ENCODE data around the gene CLSTN1. TPM values are rescaled to one million over a fixed set of nuclear protein-coding genes. Genes with fewer than 3 reads are reported as not detected.

The CLSTN1 gene
- 11.9 and 19.7 TPM in 2 replicates for total RNA-seq (2016; rRNA removed; fragmentation: Illumina TruSeq; extraction: Trizol)
- total RNA-seq (2016; cell fraction: cytosol; rRNA removed; fragmentation: Illumina TruSeq; extraction: Trizol; ENCODE audit: low read depth) = 2.9 and 4.1 TPM in 2 replicates
- total RNA-seq (2016; cell fraction: insoluble cytoplasmic fraction; rRNA removed; fragmentation: Illumina TruSeq; extraction: Trizol) = 9.1 and 22.6 TPM in 2 replicates
- 6.8 and 8.1 TPM in 2 replicates for total RNA-seq (2016; cell fraction: membrane; rRNA removed; fragmentation: Illumina TruSeq; extraction: Trizol)
- total RNA-seq (2016; cell fraction: nucleus; rRNA removed; fragmentation: Illumina TruSeq; extraction: Trizol) = 30.2 and 36.0 TPM in 2 replicates
- polyA plus RNA-seq (2011; rRNA removed) = 29.8 and 35.3 TPM in 2 replicates
- 32.1 and 32.2 TPM in 2 replicates for polyA plus RNA-seq (2011; cell fraction: cytosol; rRNA removed)
- 58.5 and 61.2 TPM in 2 replicates for polyA plus RNA-seq (2011; cell fraction: nucleus; rRNA removed)
- 58.8 and 80.4 TPM in 2 replicates for polyA plus RNA-seq (2012)
- polyA plus RNA-seq (2016; cell fraction: cytosol; fragmentation: Illumina TruSeq; extraction: Trizol; ENCODE audit: low read depth) = 3.4 and 3.6 TPM in 2 replicates
- polyA plus RNA-seq (2016; cell fraction: insoluble cytoplasmic fraction; fragmentation: Illumina TruSeq; extraction: Trizol; ENCODE audit: low read depth) = 15.5 and 22.9 TPM in 2 replicates
- 8.3 and 9.9 TPM in 2 replicates for polyA plus RNA-seq (2016; cell fraction: membrane; fragmentation: Illumina TruSeq; extraction: Trizol; ENCODE audit: low read depth)
- 82.7 and 87.2 TPM in 2 replicates for polyA plus RNA-seq (2016; cell fraction: nucleus; fragmentation: Illumina TruSeq; extraction: Trizol; ENCODE audit: insufficient read depth, low read depth)
- 22.8 and 40.9 TPM in 2 replicates for polyA minus RNA-seq (2011; rRNA and poly(A)+ RNA removed; ENCODE audit: low replicate concordance)
- polyA minus RNA-seq (2011; cell fraction: cytosol; rRNA and poly(A)+ RNA removed) = 40.7 and 51.6 TPM in 2 replicates
- 24.4 and 24.8 TPM in 2 replicates for polyA minus RNA-seq (2011; cell fraction: nucleus; rRNA and poly(A)+ RNA removed)
- percentile 63 among the genes with signal in this experiment for Bru-seq, nascent RNA
- BruChase-seq, experiment 1, labeled RNA remaining after a 6-hour chase = percentile 74 among the genes with signal in this experiment
- percentile 64 among the genes with signal in this experiment for BruChase-seq, experiment 2, labeled RNA remaining after a 2-hour chase
- long read RNA-seq, experiment 1, full-length matches to known transcripts = 1 of 29 reads
- long read RNA-seq, experiment 1, partial matches to known transcripts = 24 of 29 reads
- long read RNA-seq, experiment 1, other reads (novel, unspliced or antisense) = 4 of 29 reads
- long read RNA-seq, experiment 2, full-length matches to known transcripts = 10 of 246 reads
- long read RNA-seq, experiment 2, partial matches to known transcripts = 60 of 246 reads
- long read RNA-seq, experiment 2, other reads (novel, unspliced or antisense) = 176 of 246 reads

GRCh38 chr1:9823943-9824701 is at the start of gene CLSTN1:
CLSTN1 (minus strand) TSS chr1:9823965; CDS start chr1:9823733, 232 bp downstream.
- in situ Hi-C loops (cut with HindIII; ENCODE audit: extremely low pct_ligation_motif_present, low pct_unique_long_range_greater_than_20kb) = no loop called here
- ChIA-PET POLR2A (no interaction called here), CTCF (ENCODE audit: low intra/inter-chr PET ratio, low total read pairs) (no interaction called here)
- Histone ChIP-seq H3K4me2 (ENCODE audit: low read depth, low read length) (peak within 1 kb of the TSS; percentile 85), H3K36me3 (replicated peaks in 1 of 2; ENCODE audit: control insufficient read depth in 1 of 2, insufficient read depth in 2 of 2, low read length in 2 of 2) (no peaks in the 10 kb centered on the region), H2AFZ (ENCODE audit: low read length) (no peak within 1 kb of the TSS), H3K9me3 (ENCODE audit: low read length) (no peaks in the 10 kb centered on the region), H3K9ac (ENCODE audit: insufficient read depth, low read depth, low read length) (peak within 1 kb of the TSS; percentile 75), H3K4me1 (ENCODE audit: insufficient read depth, low read length) (peaks cover 69% of the 10 kb centered on the region), H3K27ac (ENCODE audit: extremely low read length, insufficient read depth, low read length) (no peak within 1 kb of the TSS), H4K20me1 (ENCODE audit: insufficient read depth, low read length) (peaks cover 11% of the 10 kb centered on the region; the same call in 1 of the 2 replicates), H3K27me3 (ENCODE audit: control insufficient read depth in 1 of 2, insufficient read depth in 2 of 2, low read length in 2 of 2) (peaks cover 0 to 4% of the 10 kb centered on the region in 2 experiments; a peak in 1 of 5 replicates), H3K4me3 (replicated peaks in 1 of 3; ENCODE audit: insufficient read depth in 1 of 3, low read depth in 2 of 3, low read length in 3 of 3) (peak within 1 kb of the TSS; percentile 82 to 92 (median 88)), H3K79me2 (ENCODE audit: insufficient read depth, low read length) (peaks cover 38% of the 10 kb centered on the region)
- 0% methylated on average over 10 of the region's 93 CpGs for WGBS (ENCODE audit: low lambda C conversion rate)
- intact Hi-C loops (cut with micrococcal nuclease; ENCODE audit: unreplicated experiment) = no loop called here
- ATAC-seq (peak; percentile 70), DNase-seq (ENCODE audit: low spot score) (peak; percentile 58), FAIRE-seq (no peak)
- BruUV-seq (replicated peaks) = no TSS peak
- TF ChIP-seq NFAT5 (CRISPR knock-in tag; IDR thresholded peaks at IDR 0.05) (no peak), RXRA (CRISPR knock-in tag; IDR thresholded peaks at IDR 0.05) (peak; percentile 45; the same call in 1 of the 2 replicates), ZIK1 (CRISPR knock-in tag; IDR thresholded peaks at IDR 0.05; ENCODE audit: borderline replicate concordance, low read depth) (0 out of 2 replicates have a peak, but pooled peaks have one; percentile 63), ZNF282 (IDR thresholded peaks at IDR 0.05; ENCODE audit: partially characterized antibody) (no peak), GABPB1 (CRISPR knock-in tag; IDR thresholded peaks at IDR 0.05) (peak; percentile 28; the same call in 1 of the 2 replicates)
- TF ChIP-seq, protein P1, sequence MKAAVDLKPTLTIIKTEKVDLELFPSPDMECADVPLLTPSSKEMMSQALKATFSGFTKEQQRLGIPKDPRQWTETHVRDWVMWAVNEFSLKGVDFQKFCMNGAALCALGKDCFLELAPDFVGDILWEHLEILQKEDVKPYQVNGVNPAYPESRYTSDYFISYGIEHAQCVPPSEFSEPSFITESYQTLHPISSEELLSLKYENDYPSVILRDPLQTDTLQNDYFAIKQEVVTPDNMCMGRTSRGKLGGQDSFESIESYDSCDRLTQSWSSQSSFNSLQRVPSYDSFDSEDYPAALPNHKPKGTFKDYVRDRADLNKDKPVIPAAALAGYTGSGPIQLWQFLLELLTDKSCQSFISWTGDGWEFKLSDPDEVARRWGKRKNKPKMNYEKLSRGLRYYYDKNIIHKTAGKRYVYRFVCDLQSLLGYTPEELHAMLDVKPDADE (CRISPR knock-in tag; IDR thresholded peaks at IDR 0.05) = no peak
- TF ChIP-seq, protein P2, sequence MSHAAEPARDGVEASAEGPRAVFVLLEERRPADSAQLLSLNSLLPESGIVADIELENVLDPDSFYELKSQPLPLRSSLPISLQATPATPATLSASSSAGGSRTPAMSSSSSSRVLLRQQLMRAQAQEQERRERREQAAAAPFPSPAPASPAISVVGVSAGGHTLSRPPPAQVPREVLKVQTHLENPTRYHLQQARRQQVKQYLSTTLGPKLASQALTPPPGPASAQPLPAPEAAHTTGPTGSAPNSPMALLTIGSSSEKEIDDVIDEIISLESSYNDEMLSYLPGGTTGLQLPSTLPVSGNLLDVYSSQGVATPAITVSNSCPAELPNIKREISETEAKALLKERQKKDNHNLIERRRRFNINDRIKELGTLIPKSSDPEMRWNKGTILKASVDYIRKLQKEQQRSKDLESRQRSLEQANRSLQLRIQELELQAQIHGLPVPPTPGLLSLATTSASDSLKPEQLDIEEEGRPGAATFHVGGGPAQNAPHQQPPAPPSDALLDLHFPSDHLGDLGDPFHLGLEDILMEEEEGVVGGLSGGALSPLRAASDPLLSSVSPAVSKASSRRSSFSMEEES (CRISPR knock-in tag; IDR thresholded peaks at IDR 0.05) = no peak

All from HepG2 (cell line).